Measurements from ENCODE around the gene KCNE2. TPM values are rescaled to one million over a fixed set of nuclear protein-coding genes. Genes with fewer than 3 reads are reported as not detected.
"Not testable (repeated sequence)": the region's sequence is repeated elsewhere in the genome, so short reads cannot be mapped to it uniquely, and the experiment has no call there.

KCNE2 gene
- polyA plus RNA-seq, 1 donor from 2014 or later = 0.25 TPM

DNA sequence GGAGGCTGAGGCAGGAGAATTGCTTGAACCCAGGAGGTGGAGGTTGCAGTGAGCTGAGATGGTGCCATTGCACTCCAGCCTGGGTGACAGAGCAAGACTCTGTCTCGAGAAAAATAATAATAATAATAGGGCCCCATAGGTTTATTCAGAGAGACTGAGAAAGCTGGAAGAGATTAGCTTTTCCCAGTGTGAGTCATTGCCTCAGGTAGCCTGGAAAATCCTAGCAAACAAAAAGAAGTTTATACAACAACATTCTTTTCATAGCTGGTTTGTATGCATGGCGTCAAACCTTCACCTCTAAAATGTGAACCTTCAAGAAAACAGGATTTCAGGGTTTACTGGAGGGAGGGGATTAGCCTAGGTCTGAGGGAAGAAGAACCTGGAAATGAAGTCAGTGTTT lies 19.3 kb downstream of the KCNE2 start:
- not testable (repeated sequence) for H3K9me2 ChIP-seq (ENCODE audit: insufficient read depth, low read length); H3K27me3 ChIP-seq (ENCODE audit: insufficient read depth, low read depth, low read length); H3K36me3 ChIP-seq (ENCODE audit: insufficient read depth, low read length); H3K27ac ChIP-seq (ENCODE audit: low read length); H3K9me3 ChIP-seq (ENCODE audit: low read length); H3F3A ChIP-seq (ENCODE audit: insufficient read depth, low read length, poor library complexity, severe bottlenecking); H3K4me3 ChIP-seq (ENCODE audit: low read length); H3K9ac ChIP-seq (ENCODE audit: low read length); H2AFZ ChIP-seq (ENCODE audit: low read depth, low read length); H3K4me2 ChIP-seq (ENCODE audit: low read length); H3K79me2 ChIP-seq (replicated peaks; ENCODE audit: insufficient read depth, low read length); H4K20me1 ChIP-seq (ENCODE audit: insufficient read depth)

DNA sequence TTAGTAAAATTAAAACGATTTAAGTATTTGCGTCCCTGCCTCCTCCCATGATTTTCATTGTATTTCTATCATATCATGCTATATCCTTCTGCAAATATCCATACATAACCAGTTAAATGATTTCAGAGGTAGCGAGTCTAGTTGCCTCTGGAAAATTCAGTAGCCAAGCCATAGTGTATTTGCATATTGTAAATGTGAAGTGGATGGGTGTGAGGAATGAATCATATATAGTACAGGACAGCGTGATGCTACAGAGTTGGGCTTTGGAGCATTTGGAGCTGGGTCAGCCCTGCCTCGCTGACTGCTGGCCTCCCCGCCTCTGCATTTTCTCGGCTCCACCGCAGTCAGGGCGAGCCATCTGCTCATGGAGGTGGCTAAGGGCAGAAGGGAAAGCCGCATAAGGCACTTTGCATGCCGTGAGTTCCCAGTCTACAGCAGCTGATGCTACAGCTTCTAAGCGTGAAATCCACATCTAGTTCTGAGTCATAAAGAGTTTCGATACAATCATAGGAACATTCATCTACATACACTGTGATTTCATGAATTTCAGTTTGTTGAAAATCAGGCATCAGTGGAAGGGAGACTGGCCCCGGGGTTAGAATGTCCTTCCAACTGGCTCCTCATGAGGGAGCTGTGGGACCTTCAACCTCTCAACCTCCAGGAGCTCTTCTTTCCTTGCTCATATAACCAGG lies 20.1 kb downstream of the KCNE2 start:
- H3K36me3 ChIP-seq (ENCODE audit: insufficient read depth, low read length); H3K27ac ChIP-seq (ENCODE audit: low read length); H3K9ac ChIP-seq (ENCODE audit: low read length); H3K4me3 ChIP-seq (ENCODE audit: low read length); H3K27me3 ChIP-seq (ENCODE audit: insufficient read depth, low read depth, low read length); H3K9me2 ChIP-seq (ENCODE audit: insufficient read depth, low read length); H3K9me3 ChIP-seq (ENCODE audit: low read length); H3K4me2 ChIP-seq (ENCODE audit: low read length); H2AFZ ChIP-seq (ENCODE audit: low read depth, low read length); H3K79me2 ChIP-seq (replicated peaks; ENCODE audit: insufficient read depth, low read length); H3F3A ChIP-seq (ENCODE audit: insufficient read depth, low read length, poor library complexity, severe bottlenecking); H4K20me1 ChIP-seq (ENCODE audit: insufficient read depth): not testable (repeated sequence)

DNA sequence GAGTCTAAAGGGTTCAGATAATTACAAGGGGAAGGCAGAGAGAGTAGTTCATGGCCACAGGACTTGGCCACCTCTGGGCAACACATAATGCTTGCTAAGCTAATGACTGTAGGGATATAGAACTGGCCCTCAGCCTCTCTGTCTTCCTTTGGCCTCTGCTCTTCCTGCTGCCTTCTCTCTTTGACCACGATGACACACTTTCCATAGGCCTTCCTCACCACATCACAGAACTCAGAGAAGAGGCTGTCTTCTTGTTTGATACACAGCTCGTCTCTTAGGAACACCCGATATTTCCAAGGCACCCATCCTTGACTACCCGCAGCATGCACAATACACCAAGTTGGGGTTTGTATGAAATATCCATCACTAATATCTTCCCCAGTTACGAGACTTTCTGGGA lies 36.7 kb downstream of the KCNE2 start:
- H2AFZ ChIP-seq (ENCODE audit: low read depth, low read length); H3K36me3 ChIP-seq (ENCODE audit: insufficient read depth, low read length); H3K9me3 ChIP-seq (ENCODE audit: low read length); H3K27ac ChIP-seq (ENCODE audit: low read length); H3F3A ChIP-seq (ENCODE audit: insufficient read depth, low read length, poor library complexity, severe bottlenecking); H3K4me3 ChIP-seq (ENCODE audit: low read length); H3K4me2 ChIP-seq (ENCODE audit: low read length); H3K9me2 ChIP-seq (ENCODE audit: insufficient read depth, low read length); H4K20me1 ChIP-seq (ENCODE audit: insufficient read depth); H3K79me2 ChIP-seq (replicated peaks; ENCODE audit: insufficient read depth, low read length); H3K9ac ChIP-seq (ENCODE audit: low read length); H3K27me3 ChIP-seq (ENCODE audit: insufficient read depth, low read depth, low read length): not testable (repeated sequence)

DNA sequence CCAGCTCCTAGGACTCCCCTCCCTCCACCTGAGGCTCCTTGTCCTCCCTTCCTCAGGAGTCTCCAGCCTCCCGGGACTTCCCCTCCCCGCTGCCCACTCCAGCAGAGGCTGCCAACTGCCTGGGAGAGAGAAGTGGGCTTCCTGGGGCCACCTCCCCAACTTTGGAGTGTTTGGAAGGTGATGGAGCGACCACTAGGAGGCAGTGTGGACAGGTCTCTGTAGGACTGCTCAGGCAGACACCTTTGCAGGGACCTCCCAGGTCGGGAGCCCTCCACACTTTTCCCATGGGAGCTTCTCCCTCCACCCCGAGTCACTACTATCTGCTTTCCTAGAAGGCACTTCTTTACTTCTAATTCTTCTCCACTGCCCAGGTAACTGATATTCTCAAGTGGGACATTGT lies 40.9 kb downstream of the KCNE2 start:
- not testable (repeated sequence) for H3K4me2 ChIP-seq (ENCODE audit: low read length); H3K36me3 ChIP-seq (ENCODE audit: insufficient read depth, low read length); H3K27ac ChIP-seq (ENCODE audit: low read length); H3K79me2 ChIP-seq (replicated peaks; ENCODE audit: insufficient read depth, low read length); H3K9me3 ChIP-seq (ENCODE audit: low read length); H3K4me3 ChIP-seq (ENCODE audit: low read length); H4K20me1 ChIP-seq (ENCODE audit: insufficient read depth); H3K9me2 ChIP-seq (ENCODE audit: insufficient read depth, low read length); H3K27me3 ChIP-seq (ENCODE audit: insufficient read depth, low read depth, low read length); H3F3A ChIP-seq (ENCODE audit: insufficient read depth, low read length, poor library complexity, severe bottlenecking); H2AFZ ChIP-seq (ENCODE audit: low read depth, low read length); H3K9ac ChIP-seq (ENCODE audit: low read length)

DNA sequence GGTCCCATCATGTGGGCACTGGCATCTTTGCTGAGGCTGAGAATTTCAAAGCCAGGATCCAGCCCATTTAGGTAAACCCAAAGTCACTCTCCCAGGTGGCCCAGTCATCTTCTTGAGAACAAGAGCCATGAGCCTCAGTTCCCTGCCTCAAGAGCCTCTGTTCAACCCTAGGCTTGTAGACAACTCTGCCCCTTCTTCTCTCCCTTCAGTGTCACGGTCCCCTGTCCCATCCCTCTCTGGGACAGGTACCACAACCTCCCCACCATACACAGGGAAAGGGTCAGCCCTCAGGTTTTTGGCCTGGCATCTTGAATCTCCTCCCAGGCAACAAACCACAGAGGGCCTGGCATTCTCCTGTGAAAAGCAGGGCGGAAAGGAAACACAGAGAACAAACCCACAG lies 41.9 kb downstream of the KCNE2 start:
- not testable (repeated sequence) for H3K9ac ChIP-seq (ENCODE audit: low read length); H3K36me3 ChIP-seq (ENCODE audit: insufficient read depth, low read length); H3K9me2 ChIP-seq (ENCODE audit: insufficient read depth, low read length); H3K4me2 ChIP-seq (ENCODE audit: low read length); H2AFZ ChIP-seq (ENCODE audit: low read depth, low read length); H3K4me3 ChIP-seq (ENCODE audit: low read length); H3K79me2 ChIP-seq (replicated peaks; ENCODE audit: insufficient read depth, low read length); H3K27ac ChIP-seq (ENCODE audit: low read length); H3K27me3 ChIP-seq (ENCODE audit: insufficient read depth, low read depth, low read length); H4K20me1 ChIP-seq (ENCODE audit: insufficient read depth); H3F3A ChIP-seq (ENCODE audit: insufficient read depth, low read length, poor library complexity, severe bottlenecking); H3K9me3 ChIP-seq (ENCODE audit: low read length)

DNA sequence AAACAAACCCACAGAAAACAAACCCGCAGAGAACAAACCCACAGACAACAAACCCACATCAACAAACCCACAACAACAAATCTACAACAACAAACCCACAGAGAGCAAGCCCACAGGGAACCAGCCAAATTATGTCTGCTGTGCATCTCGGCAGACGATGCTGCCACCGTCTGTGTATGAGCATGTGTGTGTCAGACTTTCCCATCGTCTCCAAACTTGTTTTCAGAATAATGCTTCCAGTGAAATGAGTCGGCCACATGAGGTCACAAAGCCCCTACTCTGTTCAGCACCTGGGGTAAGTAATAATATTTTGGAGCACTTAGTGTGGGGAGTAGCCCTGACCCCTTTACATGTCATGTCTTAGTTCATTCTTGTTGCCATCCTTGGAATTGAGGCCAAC lies 42.3 kb downstream of the KCNE2 start:
- H2AFZ ChIP-seq (ENCODE audit: low read depth, low read length); H3K4me2 ChIP-seq (ENCODE audit: low read length); H3K36me3 ChIP-seq (ENCODE audit: insufficient read depth, low read length); H3K79me2 ChIP-seq (replicated peaks; ENCODE audit: insufficient read depth, low read length); H3K9ac ChIP-seq (ENCODE audit: low read length); H3K27ac ChIP-seq (ENCODE audit: low read length); H4K20me1 ChIP-seq (ENCODE audit: insufficient read depth); H3K9me2 ChIP-seq (ENCODE audit: insufficient read depth, low read length); H3K4me3 ChIP-seq (ENCODE audit: low read length); H3K27me3 ChIP-seq (ENCODE audit: insufficient read depth, low read depth, low read length); H3K9me3 ChIP-seq (ENCODE audit: low read length); H3F3A ChIP-seq (ENCODE audit: insufficient read depth, low read length, poor library complexity, severe bottlenecking): not testable (repeated sequence)

DNA sequence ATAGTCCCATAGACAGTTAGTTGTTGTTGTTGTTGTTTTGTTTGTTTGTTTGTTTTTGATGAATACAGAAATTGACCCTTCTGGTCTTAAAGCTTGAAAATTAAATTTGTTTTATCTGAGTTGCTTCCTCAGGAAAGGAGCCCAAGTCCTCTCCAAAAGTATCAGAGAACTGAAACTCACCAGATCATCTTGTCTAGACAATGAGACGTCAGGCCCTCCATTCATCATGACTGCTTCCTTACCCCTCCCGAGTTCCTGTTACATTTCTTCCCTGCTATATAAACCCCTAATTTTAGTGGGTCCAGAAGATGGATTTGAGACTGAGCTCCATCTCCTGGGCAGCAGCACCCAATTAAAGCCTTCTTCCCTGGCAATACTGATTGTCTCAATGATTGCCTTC lies 42.9 kb downstream of the KCNE2 start:
- not testable (repeated sequence) for H4K20me1 ChIP-seq (ENCODE audit: insufficient read depth); H3K4me2 ChIP-seq (ENCODE audit: low read length); H3K4me3 ChIP-seq (ENCODE audit: low read length); H3K9me3 ChIP-seq (ENCODE audit: low read length); H3K27me3 ChIP-seq (ENCODE audit: insufficient read depth, low read depth, low read length); H3K36me3 ChIP-seq (ENCODE audit: insufficient read depth, low read length); H3K27ac ChIP-seq (ENCODE audit: low read length); H2AFZ ChIP-seq (ENCODE audit: low read depth, low read length); H3F3A ChIP-seq (ENCODE audit: insufficient read depth, low read length, poor library complexity, severe bottlenecking); H3K9ac ChIP-seq (ENCODE audit: low read length); H3K9me2 ChIP-seq (ENCODE audit: insufficient read depth, low read length); H3K79me2 ChIP-seq (replicated peaks; ENCODE audit: insufficient read depth, low read length)

DNA sequence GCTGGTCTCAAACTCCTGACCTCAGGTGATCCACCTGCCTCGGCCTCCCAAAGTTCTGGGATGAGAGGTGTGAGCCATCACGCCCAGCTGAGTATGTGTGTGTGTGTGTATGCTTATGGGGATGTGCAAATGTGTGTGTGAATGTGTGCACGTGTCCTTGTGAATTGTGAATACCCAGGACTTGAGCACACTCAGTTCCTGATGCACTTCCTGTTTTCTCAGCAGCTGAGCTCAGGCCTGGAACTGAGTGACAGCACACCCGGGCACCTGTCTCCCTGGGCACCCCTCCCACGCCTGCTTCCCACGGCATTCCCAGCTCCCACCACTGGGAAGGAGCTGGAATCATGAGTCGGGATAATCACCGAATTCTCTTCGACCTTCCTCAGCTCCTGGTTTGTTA lies 43.5 kb downstream of the KCNE2 start:
- H3K4me3 ChIP-seq (ENCODE audit: low read length); H3K27ac ChIP-seq (ENCODE audit: low read length); H3K9me2 ChIP-seq (ENCODE audit: insufficient read depth, low read length); H3K9me3 ChIP-seq (ENCODE audit: low read length); H2AFZ ChIP-seq (ENCODE audit: low read depth, low read length); H3F3A ChIP-seq (ENCODE audit: insufficient read depth, low read length, poor library complexity, severe bottlenecking); H3K36me3 ChIP-seq (ENCODE audit: insufficient read depth, low read length); H3K79me2 ChIP-seq (replicated peaks; ENCODE audit: insufficient read depth, low read length); H3K4me2 ChIP-seq (ENCODE audit: low read length); H3K9ac ChIP-seq (ENCODE audit: low read length); H4K20me1 ChIP-seq (ENCODE audit: insufficient read depth); H3K27me3 ChIP-seq (ENCODE audit: insufficient read depth, low read depth, low read length): not testable (repeated sequence)
